Fibroblast of skin of left quadriceps (primary cell): ENCODE results near the gene DDAH2.
"Not testable (repeated sequence)": the region's sequence is repeated elsewhere in the genome, so short reads cannot be mapped to it uniquely, and the experiment has no call there.

ENCODE experiments used
- DNase-seq, 2 experiments: peaks; one replicate each; pipeline ENCODE4 v3.0.0-alpha.2; 2013; ENCODE audit warnings: low read depth in 2 of 2

The DDAH2 gene

GRCh38 chr6:31713465-31713864, 15.6 kb downstream of the DDAH2 start:
- no peak for DNase-seq

GRCh38 chr6:31712296-31712695, 16.8 kb downstream of the DDAH2 start:
- no peak for DNase-seq

- DNase-seq = no peak
Measured at GRCh38 chr6:31711233-31711632, 17.9 kb downstream of the DDAH2 start.

- DNase-seq = no peak
Measured at GRCh38 chr6:31710523-31711219, 18.4 kb downstream of the DDAH2 start.

- not testable (repeated sequence) for DNase-seq
Measured at GRCh38 chr6:31709157-31709556, 19.9 kb downstream of the DDAH2 start.

- no peak for DNase-seq
Measured at GRCh38 chr6:31708224-31708623, 20.9 kb downstream of the DDAH2 start.

- DNase-seq = no peak
Measured at GRCh38 chr6:31707701-31708100, 21.4 kb downstream of the DDAH2 start.

GRCh38 chr6:31706599-31706998, 22.5 kb downstream of the DDAH2 start, which contains the start of gene LY6G6F:
TSS of gene LY6G6F (plus strand) at chr6:31706866. CDS start at chr6:31706907, 41 bp downstream.
- no peak for DNase-seq

GRCh38 chr6:31705931-31706330, 23.2 kb downstream of the DDAH2 start:
- DNase-seq = no peak

GRCh38 chr6:31702819-31703716, 26.0 kb downstream of the DDAH2 start, which contains the start of gene ABHD16A:
TSS of gene ABHD16A (minus strand) at chr6:31703324. CDS start at chr6:31703281, 43 bp downstream.
- peak; percentile 96 to 97 for DNase-seq

GRCh38 chr6:31702405-31702818, 26.7 kb downstream of the DDAH2 start:
- DNase-seq = no peak

GRCh38 chr6:31701666-31702404, 27.3 kb downstream of the DDAH2 start:
- DNase-seq = no peak

- no peak for DNase-seq
Measured at GRCh38 chr6:31700740-31701401, 28.2 kb downstream of the DDAH2 start.

- no peak for DNase-seq
Measured at GRCh38 chr6:31697555-31697954, 31.5 kb downstream of the DDAH2 start.

GRCh38 chr6:31693535-31693934, 35.6 kb downstream of the DDAH2 start:
- DNase-seq = no peak

- no peak for DNase-seq
Measured at GRCh38 chr6:31692886-31693285, 36.2 kb downstream of the DDAH2 start.

GRCh38 chr6:31692353-31692752, 36.7 kb downstream of the DDAH2 start:
- DNase-seq = no peak

- DNase-seq = no peak
Measured at GRCh38 chr6:31691564-31692108, 37.5 kb downstream of the DDAH2 start.

GRCh38 chr6:31691078-31691463, 38.0 kb downstream of the DDAH2 start:
- DNase-seq = no peak

- DNase-seq = no peak
Measured at GRCh38 chr6:31690231-31691077, 38.6 kb downstream of the DDAH2 start.
